IMR-90 (cell line): ENCODE data around the gene TAF10. TPM values are rescaled to one million over a fixed set of nuclear protein-coding genes. Genes with fewer than 3 reads are reported as not detected.

Source experiments
- ATAC-seq: fragments of 200-7000 bp; cut with Tn5 transposase; 2 replicates; pipeline ENCODE4 v1.9.1; 2020; ENCODE audit warnings: low read depth, mild to moderate bottlenecking, moderate library complexity
- BruUV-seq: library from RNA; stranded (reverse); fragments of 400-500 nt; replicated peaks from 2 replicates; lab custom pipeline; 2021; lab: Mats Ljungman, UMichigan
- CTCF ChIA-PET: fragments of 300-600 bp; formaldehyde crosslinking; extraction: SDS; loops from one replicate; lab custom pipeline; 2021; ENCODE audit warnings: antibody characterized with exemption; lab: Yijun Ruan, JAX
- POLR2A ChIA-PET: fragments of 300-600 bp; sonication (Branson Sonifier 250); formaldehyde crosslinking; loops from one replicate; lab custom pipeline; 2022; ENCODE audit warnings: antibody characterized with exemption; ENCODE audit not compliant: unreplicated experiment; lab: Charles Lee
- DNase-seq: peaks from one replicate; pipeline ENCODE4 v3.0.0; 2013
- H2AFZ ChIP-seq: replicated peaks from 2 replicates; pipeline ENCODE3; 2013; ENCODE audit warnings: low read length, mild to moderate bottlenecking; ENCODE audit not compliant: poor library complexity
- H2AK5ac ChIP-seq: 2 replicates; pipeline ENCODE4 v1.6.1; 2013; ENCODE audit warnings: low read depth, low read length, inconsistent platforms
- H2AK9ac ChIP-seq: replicated peaks from 2 replicates; pipeline ENCODE3; 2013; ENCODE audit warnings: mild to moderate bottlenecking, low read depth, low read length, moderate library complexity; ENCODE audit not compliant: poor library complexity
- H2BK120ac ChIP-seq: 2 replicates; pipeline ENCODE4 v1.6.1; 2013; ENCODE audit warnings: low read depth, low read length, inconsistent platforms
- H2BK15ac ChIP-seq: 3 replicates; pipeline ENCODE4 v1.6.1; 2013; ENCODE audit warnings: low read depth, low read length, inconsistent platforms
- H2BK20ac ChIP-seq: 2 replicates; pipeline ENCODE4 v1.6.1; 2013; ENCODE audit warnings: low read depth, mild to moderate bottlenecking, inconsistent platforms, low read length, moderate library complexity
- H2BK5ac ChIP-seq: 2 replicates; pipeline ENCODE4 v1.6.1; 2013; ENCODE audit warnings: mild to moderate bottlenecking, low read depth, low read length, inconsistent platforms; ENCODE audit not compliant: poor library complexity, severe bottlenecking
- H3K14ac ChIP-seq: replicated peaks from 2 replicates; pipeline ENCODE4 v1.6.1; 2013; ENCODE audit warnings: low read depth, low read length, inconsistent platforms
- H3K18ac ChIP-seq: 2 replicates; pipeline ENCODE4 v1.6.1; 2013; ENCODE audit warnings: low read depth, low read length, control low read depth
- H3K23ac ChIP-seq: 2 replicates; pipeline ENCODE4 v1.6.1; 2013; ENCODE audit warnings: low read depth, low read length, inconsistent platforms
- H3K27ac ChIP-seq: 2 replicates; pipeline ENCODE4 v1.5.1; 2013; ENCODE audit warnings: mild to moderate bottlenecking, control low read depth, low read length; ENCODE audit not compliant: insufficient read depth
- H3K27me3 ChIP-seq: 2 replicates; pipeline ENCODE4 v1.6.1; 2013; ENCODE audit warnings: low read length; ENCODE audit not compliant: control insufficient read depth, insufficient read depth
- H3K36me3 ChIP-seq: 2 replicates; pipeline ENCODE4 v1.6.1; 2013; ENCODE audit warnings: low read length, mixed read lengths; ENCODE audit not compliant: control insufficient read depth, insufficient read depth
- H3K4ac ChIP-seq: 2 replicates; pipeline ENCODE4 v1.6.1; 2013; ENCODE audit warnings: low read depth, low read length, inconsistent platforms
- H3K4me1 ChIP-seq: 2 replicates; pipeline ENCODE4 v1.6.1; 2013; ENCODE audit warnings: low read length, mixed read lengths; ENCODE audit not compliant: control insufficient read depth, insufficient read depth
- H3K4me2 ChIP-seq: 2 replicates; pipeline ENCODE4 v1.6.1; 2013; ENCODE audit warnings: low read depth, mild to moderate bottlenecking, control low read depth, low read length, moderate library complexity
- H3K4me3 ChIP-seq: 2 replicates; pipeline ENCODE4 v1.5.1; 2013; ENCODE audit warnings: low read depth, mild to moderate bottlenecking, control low read depth, low read length, moderate library complexity; ENCODE audit not compliant: insufficient read depth
- H3K56ac ChIP-seq: 2 replicates; pipeline ENCODE4 v1.6.1; 2013; ENCODE audit warnings: low read length, inconsistent platforms; ENCODE audit not compliant: insufficient read depth; ENCODE audit errors: extremely low read depth
- H3K79me1 ChIP-seq, 2 experiments: 2 replicates each; pipeline ENCODE4 v1.6.1; 2013; ENCODE audit warnings: low read length in 2 of 2, inconsistent platforms in 1 of 2, low read depth in 1 of 2
- H3K9ac ChIP-seq: 2 replicates; pipeline ENCODE4 v1.6.1; 2013; ENCODE audit warnings: low read depth, low read length, control low read depth
- H3K9me1 ChIP-seq: 2 replicates; pipeline ENCODE4 v1.6.1; 2013; ENCODE audit warnings: low read length, inconsistent platforms; ENCODE audit not compliant: insufficient read depth
- H3K9me3 ChIP-seq: 2 replicates; pipeline ENCODE4 v1.6.1; 2013; ENCODE audit warnings: low read length; ENCODE audit not compliant: control insufficient read depth, insufficient read depth
- H4K20me1 ChIP-seq: 2 replicates; pipeline ENCODE4 v1.6.1; 2013; ENCODE audit warnings: low read length, inconsistent platforms; ENCODE audit not compliant: insufficient read depth
- H4K5ac ChIP-seq: 2 replicates; pipeline ENCODE4 v1.6.1; 2013; ENCODE audit warnings: mild to moderate bottlenecking, low read depth, low read length, control low read depth
- H4K8ac ChIP-seq, 2 experiments: 2 replicates each; pipeline ENCODE4 v1.6.1; 2013; ENCODE audit warnings: low read depth in 2 of 2, low read length in 2 of 2, control low read depth in 1 of 2, inconsistent platforms in 1 of 2
- H4K91ac ChIP-seq: 2 replicates; pipeline ENCODE4 v1.6.1; 2013; ENCODE audit warnings: low read depth, low read length, inconsistent platforms; ENCODE audit not compliant: insufficient read depth
- BHLHE40 ChIP-seq: fragments of 150-350 bp; IDR thresholded peaks from 2 replicates; pipeline ENCODE4 v1.6.1; 2016; ENCODE audit warnings: mild to moderate bottlenecking, low read depth, low read length
- CEBPB ChIP-seq: IDR thresholded peaks from 2 replicates; pipeline ENCODE4 v1.6.1; 2012; ENCODE audit warnings: low read depth, low read length, improper control_type of control experiment
- CHD1 ChIP-seq: IDR thresholded peaks from 2 replicates; pipeline ENCODE4 v1.6.1; 2012; ENCODE audit warnings: low read depth, low read length, improper control_type of control experiment
- CTCF ChIP-seq: conservative IDR thresholded peaks from 2 replicates; pipeline ENCODE4 v1.5.1; 2012; ENCODE audit warnings: mild to moderate bottlenecking, low read depth, low read length, improper control_type of control experiment
- ELK1 ChIP-seq: fragments of 150-350 bp; IDR thresholded peaks from 2 replicates; pipeline ENCODE4 v1.6.1; 2016; ENCODE audit warnings: low read depth, mild to moderate bottlenecking, low read length, moderate library complexity, borderline replicate concordance
- FOS ChIP-seq: fragments of 150-350 bp; IDR thresholded peaks from 2 replicates; pipeline ENCODE4 v1.6.1; 2016; ENCODE audit warnings: low read depth, low read length
- MAFK ChIP-seq: IDR thresholded peaks from 2 replicates; pipeline ENCODE4 v1.6.1; 2012; ENCODE audit warnings: low read depth, low read length, improper control_type of control experiment
- MAZ ChIP-seq: IDR thresholded peaks from 2 replicates; pipeline ENCODE4 v1.6.1; 2012; ENCODE audit warnings: low read depth, mild to moderate bottlenecking, low read length, improper control_type of control experiment, moderate library complexity, borderline replicate concordance
- MXI1 ChIP-seq: IDR thresholded peaks from 2 replicates; pipeline ENCODE4 v1.6.1; 2012; ENCODE audit warnings: low read depth, mild to moderate bottlenecking, low read length, moderate library complexity, borderline replicate concordance
- NFE2L2 ChIP-seq: fragments of 150-350 bp; IDR thresholded peaks from 2 replicates; pipeline ENCODE4 v1.6.1; 2016; ENCODE audit warnings: low read depth, mild to moderate bottlenecking, low read length
- POLR2A ChIP-seq: IDR thresholded peaks from 2 replicates; pipeline ENCODE4 v1.6.1; 2012; ENCODE audit warnings: mild to moderate bottlenecking, low read depth, low read length
- RAD21 ChIP-seq: IDR thresholded peaks from 2 replicates; pipeline ENCODE4 v1.6.1; 2012; ENCODE audit warnings: low read length, improper control_type of control experiment
- RCOR1 ChIP-seq: IDR thresholded peaks from 2 replicates; pipeline ENCODE4 v1.6.1; 2012; ENCODE audit warnings: mild to moderate bottlenecking, low read length, improper control_type of control experiment; ENCODE audit not compliant: insufficient replicate concordance
- RFX5 ChIP-seq: IDR thresholded peaks from 2 replicates; pipeline ENCODE4 v1.8.0; 2012; ENCODE audit warnings: low read depth, mild to moderate bottlenecking, low read length, moderate library complexity
- SMC3 ChIP-seq: fragments of 150-350 bp; IDR thresholded peaks from 2 replicates; pipeline ENCODE4 v1.6.1; 2016; ENCODE audit warnings: low read depth, mild to moderate bottlenecking, antibody characterized with exemption, low read length, moderate library complexity
- USF2 ChIP-seq: fragments of 150-350 bp; IDR thresholded peaks from 2 replicates; pipeline ENCODE4 v1.6.1; 2017; ENCODE audit warnings: mild to moderate bottlenecking, antibody characterized with exemption, low read length, low read depth
- WGBS, 2 experiments: methylation state at CpG; one replicate each; pipeline versions ENCODE4 v1.1.5 to v1.1.7; 2013; ENCODE audit warnings: missing lambda C conversion rate in 2 of 2; ENCODE audit not compliant: insufficient read length in 1 of 2; ENCODE audit errors: extremely low coverage in 2 of 2; 5-methylcytosine and 5-hydroxymethylcytosine counted together
- dilution Hi-C: fragments of 300-500 bp; cut with HindIII; formaldehyde crosslinking; loops from one replicate; pipeline ENCODE4 v1.14.3; 2018; ENCODE audit warnings: low sequenced_read_pairs; ENCODE audit not compliant: unreplicated experiment
- in situ Hi-C: fragments of 300-500 bp; cut with MboI; formaldehyde crosslinking; loops from 3 replicates; pipeline ENCODE4 v1.14.3; 2019; ENCODE audit warnings: low sequenced_read_pairs, inconsistent platforms, mixed read lengths
- intact Hi-C: fragments of 100-400 bp; cut with micrococcal nuclease; formaldehyde crosslinking; loops from 2 replicates; pipeline ENCODE4 v1.10.0; 2022
- polyA plus RNA-seq, 3 experiments: library from polyadenylated mRNA; depleted of rRNA; stranded (reverse); fragments of >200 nt; gene quantifications; 2 replicates each; pipeline ENCODE4 v1.2.3, GENCODE V29; 2012; ENCODE audit warnings: low replicate concordance in 1 of 3
- total RNA-seq: library from RNA; depleted of rRNA; stranded (reverse); fragments of >200 nt; gene quantifications from 2 replicates; pipeline ENCODE4 v1.2.3, GENCODE V29; 2012

The TAF10 gene
- total and polyA plus RNA-seq, 2 of the 4 experiments (the other 2 are of a cell fraction): 18.6 to 132 TPM

GRCh38 chr11:6565325-6565724 lies 46.7 kb downstream of the TAF10 start:
- no CpG with 5 or more reads among the region's 2 CpGs for WGBS, 2 experiments
- ATAC-seq: no peak
- Histone ChIP-seq H3K27ac (no peak overlapping the region), H3K27me3 (no peaks in the 10 kb centered on the region), H3K4me1 (peaks cover 5% of the 10 kb centered on the region; the same call in 1 of the 2 replicates), H3K9me1 (peaks cover 11% of the 10 kb centered on the region), H3K14ac (no peak overlapping the region), H4K91ac (no peak overlapping the region), H4K5ac (no peak overlapping the region), H3K36me3 (no peaks in the 10 kb centered on the region), H3K4me3 (no peak overlapping the region), H4K20me1 (no peaks in the 10 kb centered on the region), H2BK15ac (no peak overlapping the region), H3K23ac (no peak overlapping the region), H3K18ac (no peak overlapping the region), H3K9me3 (no peaks in the 10 kb centered on the region), H3K4ac (no peak overlapping the region), H2BK120ac (no peak overlapping the region), H2AFZ (no peak overlapping the region), H3K4me2 (no peak overlapping the region), H3K79me1 (no peaks in the 10 kb centered on the region; a peak in 1 of 4 replicates), H3K56ac (no peak overlapping the region), H4K8ac (no peak overlapping the region), H3K9ac (no peak overlapping the region), H2BK20ac (no peak overlapping the region), H2AK5ac (no peak overlapping the region), H2AK9ac (no peak overlapping the region), H2BK5ac (no peak overlapping the region)
- dilution Hi-C loops (no loop called here), in situ Hi-C loops (no loop called here), intact Hi-C loops (no loop called here)
- DNase-seq: no peak
- BruUV-seq: no TSS peak
- ChIA-PET CTCF (no interaction called here), POLR2A (no interaction called here)
- no peak for TF ChIP-seq MXI1
- no peak for TF ChIP-seq NFE2L2
- TF ChIP-seq POLR2A: no peak
- TF ChIP-seq SMC3: no peak
- TF ChIP-seq CEBPB: no peak
- TF ChIP-seq ELK1: no peak
- no peak for TF ChIP-seq MAZ
- TF ChIP-seq RFX5: no peak
- TF ChIP-seq BHLHE40: no peak
- no peak for TF ChIP-seq USF2
- no peak for TF ChIP-seq RCOR1
- TF ChIP-seq MAFK: no peak
- TF ChIP-seq CHD1: no peak
- TF ChIP-seq RAD21: no peak
- TF ChIP-seq FOS: no peak
- no peak for TF ChIP-seq CTCF
